IPS-18c (cell line): Measurements from ENCODE around the gene FNDC3B.
"Not testable (repeated sequence)": the region's sequence is repeated elsewhere in the genome, so short reads cannot be mapped to it uniquely, and the experiment has no call there.

Experiments used
- H3K4me3 ChIP-seq: 2 replicates; pipeline ENCODE4 v1.7.0; 2013; ENCODE audit warnings: low read depth, mild to moderate bottlenecking, low read length, moderate library complexity; ENCODE audit not compliant: insufficient read depth
- H3K9me3 ChIP-seq: one replicate; pipeline ENCODE4 v1.6.1; 2013; ENCODE audit warnings: mild to moderate bottlenecking, low read length, moderate library complexity; ENCODE audit not compliant: control insufficient read depth, insufficient read depth

The FNDC3B gene

DNA sequence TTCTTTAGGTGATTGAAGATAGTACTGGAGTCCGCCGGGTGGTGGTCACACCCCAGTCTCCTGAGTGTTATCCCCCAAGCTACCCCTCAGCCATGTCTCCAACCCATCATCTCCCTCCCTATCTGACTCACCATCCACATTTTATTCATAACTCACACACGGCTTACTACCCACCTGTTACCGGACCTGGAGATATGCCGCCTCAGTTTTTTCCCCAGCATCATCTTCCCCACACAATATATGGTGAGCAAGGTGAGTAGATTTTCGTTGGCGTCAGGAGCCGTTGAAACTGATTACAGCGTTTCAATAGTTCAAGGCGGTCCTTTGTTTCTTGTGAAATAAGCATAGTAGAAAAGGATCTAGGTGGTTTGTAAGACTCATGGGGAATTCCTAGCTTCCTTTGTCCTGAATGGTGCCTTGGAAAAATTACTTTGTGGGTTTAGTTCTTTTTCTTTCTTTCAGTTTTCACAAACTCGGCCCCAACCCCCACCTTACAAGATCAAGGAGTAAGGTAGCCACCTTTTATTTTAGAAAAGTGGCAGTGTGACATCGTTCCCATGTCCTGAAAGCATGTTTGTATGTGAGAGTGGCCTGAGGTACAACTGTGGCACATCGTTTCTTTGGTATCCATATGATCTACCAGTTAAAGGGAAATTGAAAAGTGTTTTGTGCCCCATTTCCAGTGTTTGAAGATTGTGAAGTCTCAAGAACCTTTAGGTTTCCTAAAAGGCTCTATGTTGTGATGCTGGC is 208.3 kb downstream of the FNDC3B start:
- Histone ChIP-seq H3K9me3 (no peaks in the 10 kb centered on the region), H3K4me3 (no peak overlapping the region)

DNA sequence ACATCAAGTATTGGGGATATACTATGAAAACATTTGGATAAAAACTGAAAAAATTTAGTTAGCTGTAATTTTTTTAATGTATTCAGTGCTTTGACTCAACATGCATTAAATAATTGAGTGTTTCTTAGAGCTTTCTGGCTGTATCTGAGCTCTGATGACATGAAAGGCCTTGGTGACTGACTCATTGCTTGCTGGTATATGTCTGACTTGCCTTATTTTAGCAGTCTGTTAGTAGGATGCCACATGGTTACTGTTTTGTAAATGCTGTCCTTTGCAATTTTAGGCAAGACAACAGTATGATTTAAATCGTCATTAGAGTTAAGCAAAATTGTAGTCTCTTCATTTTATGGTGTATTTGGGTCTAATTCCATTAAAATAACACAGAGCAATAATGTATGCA is 209.7 kb downstream of the FNDC3B start:
- no peak overlapping the region for H3K4me3 ChIP-seq
- no peaks in the 10 kb centered on the region for H3K9me3 ChIP-seq

DNA sequence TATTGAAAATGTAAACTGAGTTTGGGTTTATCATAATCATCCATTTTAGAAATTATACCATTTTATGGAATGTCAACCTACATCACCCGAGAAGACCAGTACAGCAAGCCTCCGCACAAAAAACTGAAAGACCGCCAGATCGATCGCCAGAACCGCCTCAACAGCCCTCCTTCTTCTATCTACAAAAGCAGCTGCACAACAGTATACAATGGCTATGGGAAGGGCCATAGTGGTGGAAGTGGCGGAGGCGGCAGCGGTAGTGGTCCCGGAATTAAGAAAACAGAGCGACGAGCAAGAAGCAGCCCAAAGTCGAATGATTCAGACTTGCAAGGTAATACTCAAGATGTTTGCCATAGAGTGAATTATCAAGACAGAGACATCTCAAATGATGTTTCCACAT is 211.8 kb downstream of the FNDC3B start:
- Histone ChIP-seq H3K4me3 (no peak overlapping the region), H3K9me3 (no peaks in the 10 kb centered on the region)

DNA sequence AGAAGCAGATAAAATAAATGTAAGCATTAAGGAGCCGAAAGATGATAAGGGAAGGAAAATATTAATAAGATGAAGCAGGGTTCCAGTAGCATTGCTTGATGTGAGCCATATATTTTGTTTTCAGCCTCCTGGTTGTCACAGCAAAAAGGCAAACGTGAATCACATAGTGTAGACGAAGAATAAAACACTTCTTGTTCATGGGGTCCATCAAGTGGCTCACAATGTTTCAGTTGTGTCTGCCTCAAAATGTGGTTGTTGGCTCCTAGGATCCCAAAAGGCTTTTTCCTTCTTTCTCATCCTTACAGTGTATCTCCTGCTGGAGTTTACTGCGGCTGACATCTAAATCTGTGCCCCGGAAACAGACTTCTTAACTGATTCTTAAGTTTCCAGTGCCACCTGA is 213.8 kb downstream of the FNDC3B start:
- no peaks in the 10 kb centered on the region for H3K9me3 ChIP-seq
- no peak overlapping the region for H3K4me3 ChIP-seq

DNA sequence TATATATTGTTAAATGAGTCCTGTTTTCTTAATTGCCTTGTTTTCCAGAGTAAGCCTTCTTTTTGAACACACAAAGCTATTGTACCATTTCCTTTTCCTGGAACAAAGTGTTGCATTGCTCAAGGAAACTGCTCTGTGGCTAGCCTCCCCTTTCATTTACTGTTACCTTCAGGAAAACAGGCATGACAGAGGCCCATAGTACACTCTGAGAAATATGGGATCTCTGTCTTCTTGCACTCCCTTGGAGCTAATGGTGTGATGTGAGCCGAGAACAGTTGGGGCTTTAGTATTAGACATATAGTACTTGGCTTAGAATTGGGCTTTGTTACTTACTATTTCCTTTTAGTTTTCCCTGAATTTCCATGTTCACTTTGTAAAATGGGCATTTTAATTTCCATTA is 215.2 kb downstream of the FNDC3B start:
- H3K9me3 ChIP-seq, result no peaks in the 10 kb centered on the region
- no peak overlapping the region for H3K4me3 ChIP-seq

DNA sequence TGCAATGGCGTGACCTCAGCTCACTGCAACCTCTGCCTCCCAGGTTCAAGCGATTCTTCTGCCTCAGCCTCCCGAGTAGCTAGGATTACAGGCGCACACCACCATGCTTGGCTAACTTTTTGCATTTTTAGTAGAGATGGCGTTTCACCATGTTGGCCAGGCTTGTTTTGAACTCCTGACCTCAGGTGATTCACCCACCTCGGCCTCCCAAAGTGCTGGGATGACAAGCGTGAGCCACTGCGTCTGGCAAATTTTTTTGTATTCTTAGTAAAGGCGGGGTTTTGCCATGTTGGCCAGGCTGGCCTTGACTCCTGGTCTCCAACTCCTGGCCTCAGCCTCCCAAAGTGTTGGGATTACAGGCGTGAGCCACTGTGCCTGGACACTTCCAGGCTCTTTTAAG is 215.9 kb downstream of the FNDC3B start:
- not testable (repeated sequence) for H3K4me3 ChIP-seq, H3K9me3 ChIP-seq

DNA sequence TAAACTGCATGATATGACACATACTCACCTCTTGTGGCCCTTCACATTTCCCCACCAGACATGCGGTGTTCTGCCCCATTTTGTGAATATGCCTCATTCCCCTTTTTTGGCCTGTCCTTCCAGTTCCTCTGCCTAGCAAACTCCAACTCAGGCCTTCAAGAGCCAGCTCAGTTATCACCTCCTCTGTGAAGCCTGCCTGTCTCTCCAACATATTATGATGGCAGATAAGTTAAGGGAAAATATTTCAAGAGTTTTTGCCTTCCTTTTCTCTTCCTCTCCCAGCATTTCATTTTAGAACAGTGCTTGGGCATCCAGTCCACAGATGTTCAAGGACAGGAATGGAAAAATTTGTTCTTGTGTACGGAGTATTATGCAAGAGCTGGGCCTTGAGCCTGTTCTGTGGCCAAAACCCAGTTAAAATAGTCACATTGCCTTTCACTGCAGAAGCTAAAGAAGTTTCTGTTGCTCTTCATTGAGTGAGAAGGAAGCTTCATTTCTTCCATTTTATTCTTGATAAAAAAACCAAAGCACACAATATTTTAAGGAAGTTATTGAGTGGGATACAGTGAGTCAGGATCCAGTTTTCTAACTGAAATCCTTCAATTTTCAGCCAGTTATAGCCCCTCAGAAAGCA is 216.8 kb downstream of the FNDC3B start:
- Histone ChIP-seq H3K9me3 (no peaks in the 10 kb centered on the region), H3K4me3 (no peak overlapping the region)

DNA sequence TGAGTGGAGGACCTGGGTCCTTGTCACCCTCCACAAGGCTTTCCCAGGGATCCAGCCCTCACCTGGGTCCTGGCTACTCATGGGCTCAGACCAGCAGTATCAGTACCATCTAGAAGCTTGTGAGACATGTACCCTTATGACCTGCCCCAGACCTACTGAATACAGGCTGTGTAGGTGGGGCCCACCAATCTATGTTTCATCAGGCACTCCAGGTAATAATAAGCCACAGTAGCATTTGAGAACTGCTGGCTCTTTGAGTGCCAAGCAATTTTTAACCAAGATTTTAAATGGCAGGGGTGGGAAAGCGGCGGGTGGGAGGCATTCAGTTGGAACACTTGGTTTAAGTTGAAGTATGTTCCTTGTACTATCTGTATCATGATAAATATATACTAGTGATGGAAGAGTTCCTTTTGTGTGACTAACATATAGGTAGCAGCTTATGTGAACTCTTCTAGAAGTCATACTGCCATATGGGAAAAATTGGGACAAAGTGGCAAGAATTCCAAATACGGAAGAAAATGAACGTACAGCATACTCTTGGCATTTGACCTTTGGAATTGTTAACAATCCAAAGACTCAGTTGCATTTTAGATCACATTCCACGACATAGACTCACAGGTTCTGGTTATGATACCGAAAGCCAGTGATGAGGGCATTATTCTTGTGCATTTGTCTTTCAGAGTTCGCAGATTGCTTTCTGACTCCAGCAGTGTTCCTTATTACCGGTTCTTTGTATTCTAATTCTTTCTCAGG is 218.4 kb downstream of the FNDC3B start:
- no peaks in the 10 kb centered on the region for H3K9me3 ChIP-seq
- no peak overlapping the region for H3K4me3 ChIP-seq

DNA sequence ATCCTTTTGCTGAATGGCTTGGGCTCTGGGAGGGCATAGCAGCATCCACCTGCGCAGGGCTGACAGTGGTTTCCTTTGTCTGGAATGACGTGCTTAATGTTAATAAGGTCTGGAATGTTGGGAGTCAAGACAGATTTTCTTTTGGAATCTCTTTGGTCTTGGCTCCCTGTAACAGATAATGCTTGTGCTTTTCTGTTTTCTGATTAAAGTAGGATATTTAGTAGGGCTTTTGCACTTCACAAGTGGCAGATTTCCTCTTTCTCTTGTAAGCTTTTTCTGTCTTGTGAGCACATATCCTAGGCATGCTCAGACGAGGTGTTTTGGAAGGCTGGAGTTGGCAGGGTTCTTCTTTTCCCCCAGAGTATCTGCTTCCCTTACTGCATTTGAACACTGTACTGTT is 219.2 kb downstream of the FNDC3B start:
- H3K9me3 ChIP-seq, result no peaks in the 10 kb centered on the region
- no peak overlapping the region for H3K4me3 ChIP-seq

DNA sequence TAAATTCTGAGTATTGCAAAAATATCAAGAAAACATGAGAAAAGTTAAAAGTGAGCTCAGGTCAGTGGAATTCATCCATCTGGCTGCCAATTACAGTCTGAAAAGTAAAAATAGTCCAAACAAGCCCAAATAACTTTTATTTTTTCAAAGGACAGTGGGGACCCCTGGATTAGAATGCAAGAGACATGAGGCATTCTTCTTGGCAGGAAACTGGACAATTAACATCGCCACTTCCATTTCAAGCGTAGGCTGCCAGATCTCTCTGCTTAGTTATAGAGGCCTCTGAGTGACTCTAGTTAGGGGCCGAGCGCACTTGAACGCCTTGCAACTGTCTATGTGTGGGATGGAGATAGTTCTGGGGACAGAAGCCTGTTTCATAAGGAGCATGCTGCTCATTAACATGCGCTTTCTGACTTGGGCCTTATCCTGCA is 219.7 kb downstream of the FNDC3B start:
- Histone ChIP-seq H3K9me3 (no peaks in the 10 kb centered on the region), H3K4me3 (no peak overlapping the region)

DNA sequence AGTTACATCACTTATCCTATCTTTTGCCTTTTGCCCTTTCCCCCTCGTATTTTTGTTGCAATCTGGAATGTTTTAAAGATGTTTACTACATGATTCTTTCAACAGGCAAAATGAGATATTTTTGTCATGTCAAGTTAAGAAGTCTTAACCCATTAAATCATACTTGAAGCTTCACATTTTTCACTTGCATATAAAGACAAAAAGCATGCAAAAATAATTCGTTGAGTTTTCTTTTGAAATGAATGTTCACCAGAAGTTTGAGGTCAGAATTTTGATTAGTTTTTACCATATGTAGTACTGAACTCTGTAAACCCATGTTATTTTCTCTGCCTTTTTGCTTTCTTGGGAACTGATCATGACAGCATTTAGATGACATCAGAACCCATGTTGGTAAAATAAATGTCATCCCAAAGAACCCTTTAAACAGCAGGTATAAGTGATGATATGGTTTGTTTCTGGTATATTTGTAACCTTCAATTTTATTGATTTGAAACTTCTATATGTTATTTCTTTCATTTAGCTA is 220.4 kb downstream of the FNDC3B start:
- Histone ChIP-seq H3K4me3 (no peak overlapping the region), H3K9me3 (no peaks in the 10 kb centered on the region)

DNA sequence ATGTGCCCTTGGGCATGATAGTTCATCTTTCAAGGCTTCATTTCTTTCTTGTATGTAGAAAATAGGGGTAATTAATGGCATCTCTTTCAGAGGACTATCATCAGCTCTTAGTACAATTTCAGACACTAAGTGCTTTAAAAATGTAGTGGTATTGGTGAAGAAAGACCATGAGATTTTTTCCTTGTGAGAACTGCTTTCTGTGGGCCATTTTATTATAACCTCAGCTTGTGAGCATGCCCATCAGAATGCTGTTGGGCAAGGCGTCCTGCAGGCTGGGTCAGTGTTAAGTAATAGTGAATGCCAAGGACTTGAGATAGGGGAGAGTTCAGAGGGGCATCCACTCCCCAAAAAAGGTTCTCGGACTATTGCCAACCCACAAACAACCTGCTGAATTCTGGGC is 221.0 kb downstream of the FNDC3B start:
- H3K9me3 ChIP-seq, result no peaks in the 10 kb centered on the region
- no peak overlapping the region for H3K4me3 ChIP-seq

DNA sequence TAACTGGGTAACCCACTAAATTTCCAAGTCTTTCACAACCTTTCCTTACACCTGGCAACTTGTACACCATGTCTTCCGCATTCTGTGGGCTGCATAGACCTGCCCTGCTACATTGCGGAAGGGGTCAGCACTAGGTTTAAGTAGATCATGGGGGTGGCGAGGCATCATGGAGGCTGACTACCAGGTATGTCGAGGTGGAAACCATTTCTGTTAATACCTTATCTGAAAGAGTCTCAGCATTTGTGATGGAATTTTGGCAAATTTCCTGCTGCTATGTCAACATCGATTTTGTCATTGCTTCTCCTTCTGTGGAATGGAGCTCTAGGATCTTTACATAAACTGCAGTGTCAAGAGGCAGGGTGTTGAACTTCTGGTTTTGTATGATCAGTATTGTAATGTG is 221.7 kb downstream of the FNDC3B start:
- H3K4me3 ChIP-seq, result no peak overlapping the region
- no peaks in the 10 kb centered on the region for H3K9me3 ChIP-seq

DNA sequence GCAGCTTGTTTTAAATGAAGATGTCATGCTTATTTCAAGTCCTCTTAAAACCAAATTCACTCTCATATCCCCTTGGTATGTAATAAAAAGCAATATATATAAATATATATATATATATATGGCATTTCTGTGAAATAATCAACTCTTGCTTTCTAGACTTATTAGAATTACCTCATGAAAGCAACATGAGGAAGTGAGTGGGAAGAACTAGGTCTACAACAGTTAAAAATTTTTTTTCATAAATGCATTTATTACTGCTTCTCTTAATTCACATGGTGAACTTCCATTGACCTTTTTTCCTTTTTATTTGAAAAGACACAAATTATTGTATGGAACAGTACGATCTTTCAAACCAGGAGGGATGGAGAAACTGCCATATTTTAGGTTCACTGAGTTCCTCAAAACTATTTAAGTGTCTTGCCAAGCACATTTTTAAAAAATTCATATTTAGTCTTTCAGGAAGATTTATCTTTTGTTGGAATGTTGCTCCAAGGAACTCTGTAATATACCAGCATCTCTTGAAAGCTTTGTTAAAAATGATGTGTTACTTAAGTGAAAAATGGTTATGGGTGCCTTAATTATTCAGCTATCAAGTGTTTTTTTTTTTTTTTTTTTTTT is 223.7 kb downstream of the FNDC3B start:
- no peaks in the 10 kb centered on the region for H3K9me3 ChIP-seq
- no peak overlapping the region for H3K4me3 ChIP-seq

DNA sequence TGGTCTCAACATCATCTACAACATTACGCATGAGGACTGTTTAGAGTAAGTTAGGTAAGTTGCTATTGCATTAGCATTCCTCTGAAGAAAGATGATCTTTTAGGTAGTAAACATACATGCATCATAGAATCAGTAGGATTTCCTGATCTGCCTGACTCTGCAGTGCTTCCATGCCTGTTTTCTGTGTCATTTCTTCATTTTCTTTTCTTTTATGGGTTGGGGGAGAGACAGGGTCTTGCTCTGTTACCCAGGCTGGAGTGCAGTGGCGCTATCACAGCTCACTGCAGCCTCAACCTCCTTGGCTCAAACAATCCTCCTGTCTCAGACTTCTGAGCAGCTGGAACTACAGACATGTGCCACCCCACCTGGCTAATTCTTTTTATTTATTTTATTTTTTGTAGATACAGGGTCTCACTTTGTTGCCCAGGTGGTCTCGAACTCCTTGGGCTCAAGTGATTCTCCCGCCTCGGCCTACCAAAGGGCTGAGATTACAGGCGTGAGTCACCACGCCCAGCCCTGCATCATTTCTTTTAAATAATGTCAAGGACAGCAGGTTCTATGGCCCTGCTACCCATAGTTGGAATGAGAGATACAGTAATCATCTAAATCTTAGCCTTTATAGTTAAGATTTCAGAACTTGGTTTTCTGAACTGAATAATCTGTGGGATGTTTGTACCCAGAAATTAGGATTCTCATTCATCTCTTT is 224.6 kb downstream of the FNDC3B start:
- no peak overlapping the region for H3K4me3 ChIP-seq
- H3K9me3 ChIP-seq, result no peaks in the 10 kb centered on the region

DNA sequence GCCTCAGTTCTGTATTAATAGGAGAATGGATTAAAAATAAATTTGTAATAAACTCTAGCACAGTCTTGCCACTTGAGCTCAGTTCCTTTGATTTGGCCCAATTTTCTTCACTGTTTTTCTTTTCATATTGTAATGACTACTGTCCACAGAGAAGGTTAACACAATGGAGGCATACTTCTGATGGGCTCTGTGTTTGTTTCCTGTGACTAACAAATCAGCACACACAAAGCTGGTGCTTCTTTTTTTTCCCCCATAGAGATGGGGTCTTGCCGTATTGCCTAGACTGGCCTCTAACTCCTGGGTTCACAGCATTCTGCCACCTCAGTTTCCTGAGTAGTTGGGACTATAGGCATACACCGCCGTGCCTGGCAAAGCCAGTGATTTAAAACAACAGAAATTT is 226.7 kb downstream of the FNDC3B start:
- H3K4me3 ChIP-seq, result no peak overlapping the region
- no peaks in the 10 kb centered on the region for H3K9me3 ChIP-seq

DNA sequence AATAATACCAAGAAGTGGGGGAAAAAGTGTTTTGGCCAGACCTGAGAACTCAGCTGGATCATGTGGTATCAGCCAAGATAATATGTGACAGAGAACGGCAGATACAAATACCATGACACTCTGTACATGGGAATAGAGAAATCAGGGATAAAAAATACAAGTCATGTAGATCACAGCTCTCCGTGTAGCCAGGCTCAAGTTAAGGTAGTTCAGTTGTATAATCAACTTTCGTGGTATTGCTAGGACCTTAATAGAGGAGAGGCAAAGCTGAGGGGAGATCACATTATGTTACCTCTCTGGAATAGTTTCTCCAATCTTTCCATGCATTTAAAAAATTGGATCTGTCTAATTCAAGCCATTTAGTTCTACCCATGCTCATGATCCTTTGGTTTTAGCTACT is 229.0 kb downstream of the FNDC3B start:
- Histone ChIP-seq H3K4me3 (no peak overlapping the region), H3K9me3 (no peaks in the 10 kb centered on the region)
